Activated CD4-positive, alpha-beta T cell treated with anti-CD3 and anti-CD28 coated beads, Interleukin-2, amount 50 U/mL, for 16 hours (primary cell): ENCODE measurements around the gene F7.
"Not testable (repeated sequence)": the region's sequence is repeated elsewhere in the genome, so short reads cannot be mapped to it uniquely, and the experiment has no call there.

ENCODE experiments used
- DNase-seq: peaks from one replicate; pipeline ENCODE4 v3.0.0-alpha.2; 2020

F7 gene

DNA sequence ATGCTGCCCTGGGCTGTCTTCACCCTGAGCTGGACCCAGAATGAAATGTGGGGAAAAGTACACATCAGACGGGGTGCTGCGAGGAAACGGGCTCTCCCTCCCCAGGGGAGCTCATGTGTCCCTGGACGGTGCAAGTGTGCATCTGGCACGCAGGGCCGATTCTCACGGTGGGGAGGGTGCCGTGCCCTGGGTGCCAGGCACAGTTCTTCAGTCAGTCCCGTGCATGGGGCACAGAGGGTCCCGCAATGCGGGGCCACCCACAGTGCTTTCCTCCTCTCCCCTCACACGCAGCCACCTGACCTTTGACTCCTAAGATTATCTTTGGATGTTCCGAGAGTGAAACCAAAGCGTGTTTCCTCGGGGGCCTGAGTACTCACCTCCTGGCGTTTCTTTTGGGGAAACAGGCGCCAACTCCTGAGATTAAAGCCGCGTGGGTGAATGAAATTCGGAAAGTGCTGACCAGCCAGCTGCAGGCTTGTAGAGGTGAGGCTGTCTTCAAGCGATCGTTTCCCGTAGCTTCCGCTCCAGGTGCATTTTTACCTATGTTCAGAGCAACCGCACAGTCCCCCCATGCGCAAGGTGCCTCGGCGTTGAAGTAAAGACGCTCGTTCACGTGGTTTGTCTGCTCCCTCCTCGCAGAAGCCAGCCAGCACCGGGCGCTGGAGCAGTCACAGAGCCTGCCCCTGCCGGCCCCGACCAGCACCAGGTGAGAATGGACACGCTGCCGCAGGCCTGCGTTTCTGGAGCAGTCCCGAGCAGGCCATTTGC is 17.5 kb upstream of the F7 start:
- DNase-seq = no peak

DNA sequence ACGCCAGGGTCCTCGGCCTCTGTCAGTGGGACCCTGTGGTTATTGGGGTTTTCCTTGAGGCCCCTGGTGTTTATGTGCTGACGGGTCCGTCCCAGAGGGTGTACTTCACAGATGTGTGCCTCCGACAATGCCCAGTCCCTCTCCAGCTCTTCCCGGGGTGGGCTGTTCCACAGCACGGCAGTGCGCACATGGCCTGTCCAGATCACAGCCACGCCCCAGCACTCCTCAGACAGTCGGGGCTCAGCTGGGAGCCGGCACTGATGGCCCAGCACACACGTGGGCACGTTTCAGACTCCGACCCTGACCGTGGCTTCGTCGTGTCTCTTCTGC is 16.9 kb upstream of the F7 start:
- DNase-seq = no peak

DNA sequence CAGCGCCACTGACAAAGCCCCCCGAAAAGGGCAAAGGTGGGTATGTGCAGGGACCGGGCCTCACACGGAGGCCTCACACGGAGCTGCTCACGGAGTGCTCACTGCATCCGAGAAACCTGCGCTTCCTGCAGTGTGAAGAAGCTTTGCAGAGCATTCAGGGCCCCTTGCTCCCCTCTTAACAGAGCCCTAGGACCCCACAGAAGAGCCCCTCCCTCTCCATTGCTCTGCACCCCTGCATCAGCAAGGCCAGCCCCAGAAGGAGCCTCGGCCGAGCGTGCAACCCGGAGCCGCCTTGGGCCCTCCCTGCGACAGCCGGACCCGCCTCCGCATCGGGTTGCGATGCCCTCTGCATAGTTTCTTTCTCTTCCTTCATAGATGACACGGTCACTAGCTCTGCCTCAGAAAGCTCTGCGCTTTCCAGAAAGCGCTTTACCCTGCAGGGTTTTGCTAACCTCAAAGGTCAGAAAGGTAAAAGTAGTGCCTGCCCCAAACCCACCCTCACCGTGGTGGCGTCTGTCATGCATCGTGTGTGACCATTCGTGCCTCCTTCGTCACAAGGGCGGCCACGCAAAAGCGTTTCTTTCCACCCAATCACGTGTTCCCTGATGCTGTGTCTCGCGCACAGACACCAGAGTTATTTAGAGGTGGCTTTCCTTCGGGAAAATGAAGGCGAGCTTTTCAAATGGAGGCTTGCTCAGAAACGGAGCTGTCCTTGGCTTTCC is 15.7 kb upstream of the F7 start:
- no peak for DNase-seq

DNA sequence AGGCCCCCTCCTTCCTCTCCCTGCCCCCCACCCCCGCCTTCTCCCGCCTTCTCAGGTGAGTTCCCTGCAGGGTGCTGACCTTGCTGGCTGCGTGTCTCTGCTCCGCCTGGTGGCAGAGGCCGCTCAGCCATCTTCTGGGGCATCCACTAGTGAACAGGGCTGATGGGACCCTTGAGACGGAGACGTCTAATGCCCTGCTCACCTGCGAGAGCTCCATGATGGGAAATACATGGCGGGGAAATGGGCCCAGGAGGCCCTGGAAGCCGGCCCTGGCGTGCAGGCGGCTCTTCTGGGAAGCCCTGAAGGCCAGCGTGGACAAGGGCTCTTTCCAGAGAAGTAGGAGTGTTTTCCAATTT is 15.2 kb upstream of the F7 start:
- no peak for DNase-seq

DNA sequence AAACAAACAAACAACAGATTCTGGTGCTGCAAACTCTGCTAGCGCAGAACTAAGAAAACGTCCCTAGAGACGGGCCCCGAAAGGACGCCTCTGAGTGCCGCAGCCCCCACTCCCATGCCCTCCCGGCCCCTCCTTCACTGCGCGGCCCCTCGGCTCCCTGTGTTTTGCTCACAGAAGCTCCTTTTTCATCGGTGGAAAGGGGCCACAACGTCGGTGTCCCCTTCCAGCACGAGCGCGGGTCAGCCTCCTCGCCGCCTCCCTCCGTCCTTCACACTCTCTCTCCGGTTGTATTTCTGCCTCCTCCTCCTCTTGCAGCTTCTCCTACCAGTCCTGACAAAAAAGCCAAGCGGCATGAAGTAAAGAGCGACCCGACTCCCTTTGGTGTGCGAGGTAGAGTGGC is 14.8 kb upstream of the F7 start:
- DNase-seq = no peak

DNA sequence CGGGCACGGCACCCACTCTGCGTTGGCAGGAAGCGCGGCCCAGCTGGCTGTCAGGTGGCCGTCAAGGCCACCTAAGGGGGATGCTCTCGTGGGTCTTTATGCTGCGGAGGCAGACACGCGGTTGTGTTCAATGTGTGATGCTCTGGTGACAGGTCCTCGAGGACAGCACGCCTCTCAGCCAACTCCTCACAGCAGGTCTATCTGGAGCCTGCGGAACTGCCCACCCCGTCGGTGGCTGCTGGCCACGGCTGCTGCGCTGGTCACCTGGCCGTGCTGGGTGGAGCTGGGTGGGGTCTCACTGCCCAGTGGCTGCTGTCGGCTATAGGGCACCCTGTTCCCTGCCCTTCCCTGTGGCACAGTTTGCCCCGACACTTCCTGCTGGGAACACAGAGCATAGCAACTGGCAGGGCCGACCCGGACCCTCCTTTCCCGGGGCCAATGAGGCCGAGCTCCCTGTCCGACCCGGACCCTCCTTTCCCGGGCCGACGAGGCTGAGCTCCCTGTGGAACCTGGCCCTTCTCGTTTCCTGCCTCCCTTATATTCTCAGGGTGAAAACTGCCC is 14.3 kb upstream of the F7 start:
- DNase-seq = no peak

DNA sequence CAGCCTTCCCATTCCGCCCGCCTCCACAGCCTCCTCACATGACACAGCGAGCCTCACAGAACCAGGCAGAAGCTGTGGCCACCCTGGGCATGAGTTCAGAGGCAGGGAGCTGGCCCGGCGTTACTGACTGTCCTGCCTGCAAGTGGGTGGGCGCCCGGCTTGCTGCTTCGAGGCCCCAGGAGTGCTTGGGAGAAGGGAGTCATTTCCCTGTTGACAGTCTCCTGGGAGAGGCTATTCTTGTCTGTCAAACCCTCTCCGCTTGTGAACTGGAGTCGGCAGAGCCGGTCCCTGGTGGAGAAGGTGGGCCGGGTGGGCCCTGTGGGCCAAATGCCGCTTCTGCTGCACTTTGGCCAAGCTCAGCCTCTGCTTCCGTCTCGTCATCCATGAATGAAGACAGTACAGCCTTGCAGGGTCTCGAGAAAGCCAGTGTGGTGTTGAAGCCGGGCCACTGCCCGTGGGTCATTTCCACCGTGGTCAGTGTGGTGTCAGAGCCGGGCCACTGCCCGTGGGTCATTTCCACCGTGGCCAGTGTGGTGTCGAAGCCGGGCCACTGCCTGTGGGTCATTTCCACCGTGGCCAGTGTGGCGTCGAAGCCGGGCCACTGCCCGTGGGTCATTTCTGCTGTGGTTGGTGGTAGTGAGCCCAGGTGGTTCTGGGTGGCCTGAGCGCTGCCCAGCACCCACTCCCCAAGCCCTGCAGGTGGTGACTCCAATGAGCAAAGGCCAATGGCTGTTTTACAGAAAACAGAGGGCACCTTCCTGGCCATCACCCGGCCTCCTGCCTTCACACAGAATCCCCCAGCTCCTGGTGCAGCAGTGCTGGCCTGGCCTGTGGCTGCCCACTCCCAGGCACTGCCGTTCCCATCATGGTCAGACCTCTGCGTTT is 13.5 kb upstream of the F7 start:
- no peak for DNase-seq

DNA sequence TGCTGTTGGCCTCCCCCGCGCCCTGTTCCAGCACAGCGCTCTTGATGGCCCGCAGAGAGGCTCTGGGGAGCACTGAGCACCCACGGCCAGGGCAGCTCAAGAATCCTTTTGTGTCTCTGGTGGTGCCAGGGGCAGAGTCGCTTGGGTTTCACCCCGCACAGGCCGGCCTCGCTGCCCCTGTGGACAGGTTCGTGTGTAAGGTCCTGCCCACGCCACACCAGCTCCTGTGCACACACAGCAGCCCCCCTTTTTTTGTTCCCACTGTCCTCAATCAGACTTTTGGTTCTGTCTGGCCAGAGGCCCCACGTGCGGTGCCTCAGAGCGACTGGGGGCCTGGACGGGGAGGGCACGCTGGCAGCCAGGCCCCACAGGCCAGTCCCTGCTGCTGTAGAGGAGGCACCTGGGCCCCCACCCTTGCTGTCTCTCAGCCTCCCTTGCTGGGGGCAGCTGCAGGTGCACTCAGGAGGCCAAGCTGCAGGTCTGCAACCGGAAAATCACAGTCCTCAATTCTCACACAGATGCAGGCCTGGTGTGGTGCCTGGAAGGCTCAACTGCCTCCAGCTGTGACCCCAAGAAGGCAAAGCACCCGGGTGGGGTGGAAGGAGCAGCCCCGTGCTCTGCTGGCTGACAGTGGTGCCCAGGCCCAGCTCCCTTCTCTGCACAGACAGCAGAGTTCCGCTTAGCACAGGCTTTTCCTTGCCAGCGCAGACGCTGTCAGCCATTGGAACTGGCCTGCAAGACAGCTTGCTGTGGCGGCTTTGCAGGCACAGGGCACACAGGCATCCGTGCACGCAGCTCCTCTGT is 12.6 kb upstream of the F7 start:
- DNase-seq = no peak

DNA sequence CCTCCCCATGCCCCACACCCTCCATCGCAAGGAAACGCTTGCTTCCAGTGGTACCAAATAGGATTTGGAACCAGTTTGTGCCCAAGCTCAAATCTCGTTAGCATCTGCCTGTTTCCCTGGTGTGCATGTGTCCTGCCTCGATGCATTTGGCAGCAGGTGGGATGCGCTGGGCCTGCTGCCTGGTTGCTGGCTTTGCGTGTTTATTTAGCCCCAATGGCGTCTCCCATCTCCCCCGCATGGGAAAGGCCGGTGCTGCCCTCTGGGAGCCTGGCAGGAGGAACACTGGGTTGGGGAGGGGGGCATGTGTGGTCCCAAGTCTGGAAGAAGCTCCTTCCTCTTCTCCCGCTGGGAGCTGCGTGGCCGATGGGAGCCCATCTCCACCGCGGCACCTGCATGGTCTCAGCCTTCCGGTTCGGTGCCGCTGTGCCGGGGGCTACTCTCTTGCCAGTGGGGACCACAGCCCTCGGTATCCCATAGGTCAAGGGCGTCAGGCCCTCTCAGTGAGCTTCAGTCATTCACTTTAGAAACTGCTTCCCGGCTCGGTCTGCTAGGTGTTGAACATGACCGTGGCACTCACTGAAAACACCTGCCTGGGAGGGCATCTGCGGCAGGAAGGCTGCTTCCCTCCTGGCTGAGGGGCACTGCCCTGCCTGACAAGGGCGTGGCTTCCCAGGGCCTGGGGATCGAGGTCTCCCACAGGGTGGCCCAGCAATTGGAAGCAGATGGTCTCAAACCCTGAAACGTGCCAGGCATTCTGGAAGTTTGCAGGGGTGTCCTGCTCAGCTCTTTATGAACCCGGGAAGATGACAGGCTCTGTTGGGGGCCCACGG is 11.8 kb upstream of the F7 start:
- DNase-seq = no peak

DNA sequence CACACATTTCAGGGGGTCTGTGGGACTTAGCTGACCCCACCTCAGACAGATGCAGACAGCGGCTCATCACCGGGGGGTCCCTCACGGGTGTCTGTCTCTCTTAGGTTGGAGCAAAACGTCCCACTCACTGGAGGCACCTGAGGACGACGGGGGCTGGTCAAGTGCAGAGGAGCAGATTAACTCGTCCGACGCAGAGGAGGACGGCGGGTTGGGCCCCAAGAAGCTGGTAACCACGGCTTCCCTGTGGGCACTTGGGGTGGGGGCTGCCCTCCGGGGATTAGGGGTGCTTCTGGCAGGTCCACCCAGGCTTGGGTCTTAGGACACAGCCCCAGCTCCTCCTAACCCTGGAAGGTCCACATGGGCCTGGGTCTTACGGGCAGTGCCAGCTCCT is 11.2 kb upstream of the F7 start:
- no peak for DNase-seq

DNA sequence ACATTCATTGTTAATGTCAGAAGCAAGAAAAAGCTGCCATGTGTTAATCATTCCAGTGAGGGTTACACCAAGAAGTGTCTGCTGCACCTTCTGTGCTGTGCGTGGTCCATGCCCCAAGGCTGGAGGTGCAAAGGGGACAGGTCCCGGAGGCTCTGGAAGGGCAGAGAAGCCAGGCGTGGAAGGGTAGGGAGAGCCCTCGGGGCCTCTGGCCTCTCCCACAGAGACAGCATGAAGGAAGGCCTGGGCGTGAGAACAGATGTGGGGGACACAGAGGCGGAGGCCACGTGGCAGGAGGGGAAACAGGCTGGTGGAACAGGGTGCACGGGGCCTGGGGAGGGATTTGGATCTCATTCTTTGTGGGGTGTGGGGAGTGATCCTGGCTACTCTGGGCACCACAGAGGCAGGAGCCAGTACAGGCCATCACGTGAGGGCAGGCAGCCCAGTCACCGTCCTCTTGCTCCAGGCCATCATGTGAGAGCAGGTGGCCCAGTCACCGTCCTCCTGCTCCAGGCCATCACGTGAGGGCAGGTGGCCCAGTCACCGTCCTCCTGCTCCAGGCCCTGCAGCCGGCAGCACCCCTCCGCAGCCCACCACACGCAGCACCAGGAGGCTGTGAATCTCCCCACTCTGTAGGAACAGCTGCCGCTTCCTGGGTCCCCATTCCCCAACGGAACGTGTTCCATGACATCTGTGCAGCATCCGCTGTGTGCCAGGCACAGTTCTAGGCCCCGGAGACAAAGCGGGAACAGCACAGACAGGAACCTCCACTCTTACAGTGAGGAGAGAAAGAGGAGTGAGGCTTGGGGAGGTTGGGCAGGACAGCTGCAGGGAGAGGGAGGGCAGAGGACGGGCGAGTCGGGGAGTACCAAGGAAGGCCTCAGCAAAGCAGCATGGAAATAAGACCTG is 10.2 kb upstream of the F7 start:
- DNase-seq = no peak

DNA sequence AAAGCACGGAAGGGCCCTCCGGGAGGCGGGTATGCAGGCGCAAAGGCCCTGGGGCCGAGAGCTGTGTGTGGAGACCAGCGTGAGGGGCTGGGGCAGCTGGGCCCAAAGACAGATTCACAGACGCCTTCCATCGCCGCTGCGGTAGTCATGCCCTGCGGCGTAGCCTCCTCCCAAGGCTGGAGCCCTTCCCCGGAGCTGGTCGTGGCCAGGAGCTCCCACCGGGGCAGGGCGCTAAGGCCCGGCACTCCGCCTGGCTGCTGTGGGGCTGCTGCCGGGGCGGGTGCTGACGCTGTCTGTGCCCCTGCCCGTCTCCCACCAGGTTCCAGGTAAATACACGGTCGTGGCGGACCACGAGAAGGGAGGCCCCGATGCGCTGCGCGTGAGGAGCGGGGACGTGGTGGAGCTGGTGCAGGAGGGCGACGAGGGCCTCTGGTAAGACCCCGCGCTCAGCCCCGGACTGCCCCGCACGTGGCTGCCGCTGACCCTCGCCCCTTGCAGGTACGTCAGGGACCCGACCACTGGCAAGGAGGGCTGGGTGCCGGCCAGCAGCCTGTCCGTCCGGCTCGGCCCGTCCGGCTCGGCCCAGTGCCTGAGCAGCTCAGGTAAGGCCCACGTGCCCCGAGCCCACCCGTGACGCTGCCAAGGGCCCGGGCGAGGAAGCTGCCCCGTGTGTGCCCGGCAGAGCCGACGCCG is 9.4 kb upstream of the F7 start:
- DNase-seq = no peak

DNA sequence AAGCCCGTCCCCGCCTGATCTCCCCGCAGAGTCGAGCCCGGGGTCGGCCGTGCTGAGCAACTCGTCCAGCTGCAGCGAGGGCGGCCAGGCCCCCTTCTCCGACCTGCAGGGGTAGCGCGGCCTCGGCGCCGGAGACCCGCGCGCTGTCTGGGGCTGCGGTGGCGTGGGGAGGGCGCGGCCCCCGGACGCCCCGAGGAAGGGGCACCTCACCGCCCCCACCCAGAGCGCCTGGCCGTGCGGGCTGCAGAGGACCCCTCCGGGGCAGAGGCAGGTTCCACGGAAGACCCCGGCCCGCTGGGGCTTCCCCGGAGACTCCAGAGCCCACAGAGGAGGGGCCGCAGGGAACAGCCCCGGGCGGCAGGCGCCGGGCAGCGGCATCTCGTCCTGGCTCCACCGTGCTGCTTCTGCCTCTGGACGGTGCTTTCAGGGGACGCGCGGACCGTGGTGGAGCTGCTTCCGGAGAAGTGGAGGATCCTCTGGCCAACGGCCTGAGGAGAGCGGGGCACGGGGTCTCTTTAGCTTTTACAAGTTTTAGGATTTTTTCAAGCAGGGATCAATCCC is 8.8 kb upstream of the F7 start:
- no peak for DNase-seq

DNA sequence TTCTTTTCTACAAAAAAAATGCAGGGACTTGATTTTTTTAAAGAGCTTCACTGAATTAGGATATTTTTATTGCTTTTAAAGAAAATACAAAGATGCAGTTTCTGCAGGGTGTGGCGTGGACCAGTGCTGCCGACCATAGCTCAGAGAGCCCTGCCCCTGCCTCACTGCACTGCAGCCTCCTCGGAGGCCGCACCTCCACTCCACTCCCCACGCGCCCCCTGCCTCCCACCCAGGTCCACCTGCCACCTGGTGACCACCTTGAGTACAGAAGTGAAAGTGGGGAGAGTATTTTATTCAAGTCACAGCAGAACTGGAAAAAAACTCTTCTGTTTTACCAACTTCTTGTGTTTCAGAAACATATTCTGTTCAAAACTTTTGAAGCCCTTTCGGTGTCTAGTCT is 7.9 kb upstream of the F7 start:
- no peak for DNase-seq

DNA sequence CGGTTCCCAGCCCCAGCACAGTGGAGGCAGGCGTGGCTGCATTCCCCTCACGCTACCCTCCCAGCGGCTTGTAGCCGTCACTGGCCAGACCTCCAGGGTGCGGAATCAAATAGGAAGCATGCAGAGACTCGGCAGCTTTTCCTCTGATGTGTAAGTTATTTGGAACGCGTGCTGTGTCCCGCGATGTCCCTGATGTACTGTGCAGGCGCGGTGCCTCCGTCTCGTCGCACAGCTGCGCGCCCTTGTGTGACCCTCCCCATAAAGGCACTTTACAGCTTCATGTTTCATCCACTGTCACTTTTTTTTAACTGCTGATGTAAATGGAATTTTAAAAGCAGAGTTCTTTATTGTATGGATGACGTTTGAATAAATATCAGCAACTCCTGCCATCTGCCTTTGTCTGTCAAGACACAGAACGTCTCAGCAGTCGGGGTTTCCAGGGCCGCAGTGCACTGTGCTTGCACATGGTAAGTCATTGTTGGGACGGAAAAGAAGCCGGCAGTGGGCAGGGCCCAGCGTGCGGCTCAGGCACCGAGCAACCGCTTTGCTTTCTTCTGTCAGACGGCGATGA is 7.3 kb upstream of the F7 start:
- no peak for DNase-seq

DNA sequence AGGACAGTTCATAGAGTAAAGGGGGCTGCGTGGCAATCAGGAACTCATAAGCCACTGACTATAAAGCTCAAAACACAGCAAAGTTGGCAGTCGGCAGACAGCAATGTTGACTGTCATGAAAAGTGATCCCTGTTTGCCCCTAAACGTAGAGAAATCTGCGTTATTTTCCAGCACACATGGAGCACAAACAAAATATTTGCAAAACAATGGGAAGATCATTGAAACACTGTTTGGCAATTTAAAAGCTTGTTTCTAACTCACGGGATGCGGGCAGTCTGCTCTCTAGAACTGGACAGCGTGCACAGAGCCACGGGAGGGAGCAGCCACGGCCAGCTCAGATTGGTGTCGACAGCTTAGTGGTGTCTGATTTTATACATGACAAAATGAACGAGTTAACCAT is 6.4 kb upstream of the F7 start:
- DNase-seq = no peak

DNA sequence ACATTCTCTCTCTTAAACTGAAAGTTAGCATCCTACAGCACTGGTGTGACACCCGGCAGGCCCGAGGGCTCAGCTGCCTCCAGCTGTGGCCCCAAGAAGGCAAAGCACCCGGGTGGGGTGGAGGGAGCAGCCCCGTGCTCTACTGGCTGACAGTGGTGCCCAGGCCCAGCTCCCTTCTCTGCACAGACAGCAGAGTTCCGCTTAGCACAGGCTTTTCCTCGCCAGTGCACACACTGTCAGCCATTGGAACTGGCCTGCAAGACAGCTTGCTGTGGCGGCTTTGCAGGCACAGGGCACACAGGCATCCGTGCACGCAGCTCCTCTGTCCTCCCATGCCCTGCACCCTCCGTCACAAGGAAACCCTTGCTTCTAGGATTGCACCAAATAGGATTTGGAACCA is 3.3 kb upstream of the F7 start:
- not testable (repeated sequence) for DNase-seq

DNA sequence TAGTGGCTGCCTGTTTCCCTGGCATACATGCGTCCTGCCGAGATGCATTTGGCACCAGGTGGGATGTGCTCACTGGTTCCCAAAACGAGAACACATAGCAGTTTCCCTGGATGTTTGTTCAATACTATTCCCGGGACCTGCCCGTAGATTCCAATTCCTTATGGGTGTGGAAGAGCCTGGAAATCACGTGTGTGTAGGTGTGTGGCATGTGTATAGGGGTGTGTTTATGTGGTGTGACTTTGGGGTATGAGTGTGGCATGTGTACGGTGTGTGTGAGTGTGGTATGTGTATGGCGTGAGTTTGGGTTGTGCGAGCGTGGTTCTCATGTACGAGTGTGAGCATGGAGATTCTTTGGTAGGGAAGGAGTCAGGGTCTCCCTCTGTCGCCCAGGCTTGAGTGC is 2.9 kb upstream of the F7 start:
- no peak for DNase-seq

DNA sequence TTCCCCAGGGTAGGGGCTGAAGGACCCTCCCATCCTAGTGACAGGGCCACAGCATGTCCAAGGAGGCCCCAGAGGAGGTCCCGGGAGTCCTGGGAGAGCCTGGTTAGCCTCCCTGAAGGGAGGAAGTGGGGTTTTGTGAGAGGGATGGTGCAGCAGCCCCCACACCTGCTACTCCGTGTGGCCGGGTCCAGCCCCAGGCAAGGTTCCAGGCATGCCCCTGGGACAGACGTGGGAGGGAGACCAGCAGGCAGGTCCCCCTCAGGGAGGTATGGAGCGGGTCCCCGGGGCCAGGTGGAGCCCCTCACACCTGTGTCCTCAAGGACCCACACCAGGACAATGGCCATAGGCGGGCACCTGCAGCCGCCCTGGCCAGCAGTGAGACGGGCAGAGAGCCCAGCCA is 1.9 kb upstream of the F7 start:
- no peak for DNase-seq
